ENCODE data around the gene BCL11A. TPM values are rescaled to one million over a fixed set of nuclear protein-coding genes. Genes with fewer than 3 reads are reported as not detected.

Gene BCL11A
- total and polyA plus RNA-seq, 2 experiments from 2014 or later, result 57.5 to 77.6 TPM

GRCh38 chr2:60569680-60570111, 16.2 kb upstream of the BCL11A start:
- H3K9me3 Mint-ChIP-seq, result no peaks in the 10 kb centered on the region
- TF ChIP-seq NANOG (IDR thresholded peaks at IDR 0.05; ENCODE audit: borderline replicate concordance) (no peak), STAT1 (IDR thresholded peaks at IDR 0.05; ENCODE audit: unreplicated experiment) (no peak), EZH2 (IDR thresholded peaks at IDR 0.05; ENCODE audit: low read depth, unreplicated experiment) (peak; percentile 8), CTCF (conservative IDR thresholded peaks at IDR 0.05; ENCODE audit: low read depth in 2 of 2) (no peak), POLR2AphosphoS5 (IDR thresholded peaks at IDR 0.05; ENCODE audit: low read depth) (no peak)
- H3K9me2 ChIP-seq (ENCODE audit: insufficient read depth), result no peaks in the 10 kb centered on the region

GRCh38 chr2:60567919-60568768, 14.7 kb upstream of the BCL11A start:
- H3F3A ChIP-seq (replicated peaks; ENCODE audit: low read depth), result no peaks in the 10 kb centered on the region
- no peaks in the 10 kb centered on the region for H3K36me3 ChIP-seq (ENCODE audit: insufficient read depth)
- H3K9me2 ChIP-seq (ENCODE audit: insufficient read depth), result no peaks in the 10 kb centered on the region
- peaks cover 39% of the 10 kb centered on the region for H3K4me1 ChIP-seq (ENCODE audit: insufficient read depth)
- Mint-ChIP-seq H3K27me3 (ENCODE audit: insufficient read depth, low read depth, poor library complexity) (peaks cover 2% of the 10 kb centered on the region), H3K4me3 (no peak overlapping the region), H3K36me3 (ENCODE audit: low read depth) (no peaks in the 10 kb centered on the region), H3K27ac (no peak overlapping the region), H3K4me1 (peaks cover 24% of the 10 kb centered on the region), H3K9me3 (no peaks in the 10 kb centered on the region)
- no peak for DNase-seq (ENCODE audit: low spot score)
- peak; percentile 42 for ATAC-seq
- no peak overlapping the region for H3K27ac ChIP-seq (ENCODE audit: low read depth)
- peak overlapping the region; percentile 90 for H3K4me2 ChIP-seq
- no peaks in the 10 kb centered on the region for H3K79me2 ChIP-seq (replicated peaks; ENCODE audit: insufficient read depth)
- peak overlapping the region; percentile 71 for H3K4me3 ChIP-seq
- no peak overlapping the region; the same call in 1 of the 2 replicates for H2AFZ ChIP-seq
- peaks cover 48% of the 10 kb centered on the region for H3K27me3 ChIP-seq (ENCODE audit: insufficient read depth)
- H4K20me1 ChIP-seq (replicated peaks; ENCODE audit: insufficient read depth), result no peaks in the 10 kb centered on the region
- no peak for TF ChIP-seq EZH2phosphoT487 (IDR thresholded peaks at IDR 0.05; ENCODE audit: unreplicated experiment)
- TF ChIP-seq POLR2AphosphoS5 (IDR thresholded peaks at IDR 0.05; ENCODE audit: low read depth), result no peak
- TF ChIP-seq CTCF (conservative IDR thresholded peaks at IDR 0.05; ENCODE audit: low read depth in 2 of 2), result no peak
- TF ChIP-seq ZNF331 (CRISPR knock-in tag; IDR thresholded peaks at IDR 0.05; ENCODE audit: low read depth), result no peak
- TF ChIP-seq JUNB (IDR thresholded peaks at IDR 0.05; ENCODE audit: unreplicated experiment), result no peak
- no peak for TF ChIP-seq ZNF114 (CRISPR knock-in tag; IDR thresholded peaks at IDR 0.05)
- no peak for TF ChIP-seq ZNF462 (CRISPR knock-in tag; IDR thresholded peaks at IDR 0.05)

More at GRCh38 chr2:60569680-60570111, 16.2 kb upstream of the BCL11A start:
- peak overlapping the region; percentile 90 for H3K4me2 ChIP-seq
- DNase-seq (ENCODE audit: low spot score), result peak; percentile 36
- H3K4me3 ChIP-seq, result peak overlapping the region; percentile 71
- Mint-ChIP-seq H3K27me3 (ENCODE audit: insufficient read depth, low read depth, poor library complexity) (peaks cover 2% of the 10 kb centered on the region), H3K36me3 (ENCODE audit: low read depth) (no peaks in the 10 kb centered on the region), H3K4me3 (no peak overlapping the region), H3K27ac (no peak overlapping the region), H3K4me1 (peaks cover 26% of the 10 kb centered on the region)
- H3K36me3 ChIP-seq (ENCODE audit: insufficient read depth), result no peaks in the 10 kb centered on the region
- H4K20me1 ChIP-seq (replicated peaks; ENCODE audit: insufficient read depth), result no peaks in the 10 kb centered on the region
- peak overlapping the region; percentile 91 for H2AFZ ChIP-seq
- H3K4me1 ChIP-seq (ENCODE audit: insufficient read depth), result peaks cover 39% of the 10 kb centered on the region
- no peak overlapping the region for H3K27ac ChIP-seq (ENCODE audit: low read depth)
- H3K27me3 ChIP-seq (ENCODE audit: insufficient read depth), result peaks cover 48% of the 10 kb centered on the region
- ATAC-seq, result peak; percentile 37
- H3K79me2 ChIP-seq (replicated peaks; ENCODE audit: insufficient read depth), result no peaks in the 10 kb centered on the region
- no peaks in the 10 kb centered on the region for H3F3A ChIP-seq (replicated peaks; ENCODE audit: low read depth)

All from GM23338 (cell line).